Measurements from ENCODE around the gene LKAAEAR1. TPM values are rescaled to one million over a fixed set of nuclear protein-coding genes. Genes with fewer than 3 reads are reported as not detected.
A peak's percentile ranks its signal among the peaks of the same experiment; 100 is the strongest.

LKAAEAR1 gene
- total and polyA plus RNA-seq, 9 of the 15 experiments (the other 6 are each of a cell fraction or from before 2014, with no cell fraction given) = not detected

DNA sequence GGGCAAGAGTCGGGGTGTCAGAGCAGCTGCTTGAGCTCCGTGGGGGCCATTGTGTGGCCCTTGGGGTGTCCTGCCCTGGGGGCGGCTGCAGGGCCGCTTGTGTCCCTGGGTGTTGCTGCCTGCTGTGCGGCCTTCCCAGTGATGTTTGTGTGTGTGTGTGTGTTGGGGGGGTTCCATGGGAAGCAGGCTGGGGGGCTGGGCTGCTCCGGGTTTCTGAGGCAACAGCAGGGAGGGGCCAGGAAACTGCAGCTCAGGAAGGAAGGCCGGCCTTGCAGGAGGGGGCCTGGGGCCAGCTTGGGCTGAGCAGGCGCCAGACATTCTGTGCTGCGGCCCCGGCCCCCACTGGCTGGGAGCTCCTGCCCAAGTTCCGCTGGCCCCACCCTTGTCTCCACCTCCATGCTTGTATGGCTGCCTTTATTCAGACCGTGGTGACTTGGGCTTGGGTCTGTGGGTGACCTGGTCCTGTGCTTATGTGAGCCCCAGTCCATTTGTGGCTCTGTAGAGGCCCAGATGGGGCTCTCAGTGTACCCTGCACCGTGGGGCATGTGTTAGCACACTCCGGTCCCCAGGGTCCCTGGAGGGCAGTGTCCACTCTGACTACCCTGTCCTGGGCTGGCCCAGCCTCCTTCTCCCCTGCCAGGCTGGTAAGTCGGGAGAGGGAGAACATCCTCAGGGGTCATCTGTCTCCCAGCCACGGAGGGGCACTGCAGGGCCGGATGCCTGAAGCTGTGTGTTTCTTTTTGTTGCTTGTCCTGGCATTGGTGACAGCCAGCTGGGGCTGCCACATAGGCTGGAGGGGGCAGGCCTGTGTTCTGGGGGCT, 30.1 kb downstream of the LKAAEAR1 start (continued):
- TF ChIP-seq ZNF740 (CRISPR knock-in tag; IDR thresholded peaks at IDR 0.05) (0 out of 2 replicates have a peak, but pooled peaks have one; percentile 47), ZNF740 (tag; IDR thresholded peaks at IDR 0.05) (no peak), MNT (conservative IDR thresholded peaks at IDR 0.05) (no peak), RBFOX2 (IDR thresholded peaks at IDR 0.05; ENCODE audit: low read depth, low read length) (peak; percentile 28; the same call in 1 of the 2 replicates), NRF1 (conservative IDR thresholded peaks at IDR 0.05 in 1 of 2, IDR thresholded peaks at IDR 0.05 in 1 of 2) (peak; percentile 74 to 79), TOE1 (IDR thresholded peaks at IDR 0.05; ENCODE audit: borderline replicate concordance) (no peak), TOE1 (CRISPR knock-in tag; IDR thresholded peaks at IDR 0.05; ENCODE audit: borderline replicate concordance, low read depth) (no peak), ZNF217 (CRISPR knock-in tag; IDR thresholded peaks at IDR 0.05) (no peak)
- TF ChIP-seq, protein P1, sequence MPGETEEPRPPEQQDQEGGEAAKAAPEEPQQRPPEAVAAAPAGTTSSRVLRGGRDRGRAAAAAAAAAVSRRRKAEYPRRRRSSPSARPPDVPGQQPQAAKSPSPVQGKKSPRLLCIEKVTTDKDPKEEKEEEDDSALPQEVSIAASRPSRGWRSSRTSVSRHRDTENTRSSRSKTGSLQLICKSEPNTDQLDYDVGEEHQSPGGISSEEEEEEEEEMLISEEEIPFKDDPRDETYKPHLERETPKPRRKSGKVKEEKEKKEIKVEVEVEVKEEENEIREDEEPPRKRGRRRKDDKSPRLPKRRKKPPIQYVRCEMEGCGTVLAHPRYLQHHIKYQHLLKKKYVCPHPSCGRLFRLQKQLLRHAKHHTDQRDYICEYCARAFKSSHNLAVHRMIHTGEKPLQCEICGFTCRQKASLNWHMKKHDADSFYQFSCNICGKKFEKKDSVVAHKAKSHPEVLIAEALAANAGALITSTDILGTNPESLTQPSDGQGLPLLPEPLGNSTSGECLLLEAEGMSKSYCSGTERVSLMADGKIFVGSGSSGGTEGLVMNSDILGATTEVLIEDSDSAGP (CRISPR knock-in tag; IDR thresholded peaks at IDR 0.05) = no peak
- TF ChIP-seq, protein P2, sequence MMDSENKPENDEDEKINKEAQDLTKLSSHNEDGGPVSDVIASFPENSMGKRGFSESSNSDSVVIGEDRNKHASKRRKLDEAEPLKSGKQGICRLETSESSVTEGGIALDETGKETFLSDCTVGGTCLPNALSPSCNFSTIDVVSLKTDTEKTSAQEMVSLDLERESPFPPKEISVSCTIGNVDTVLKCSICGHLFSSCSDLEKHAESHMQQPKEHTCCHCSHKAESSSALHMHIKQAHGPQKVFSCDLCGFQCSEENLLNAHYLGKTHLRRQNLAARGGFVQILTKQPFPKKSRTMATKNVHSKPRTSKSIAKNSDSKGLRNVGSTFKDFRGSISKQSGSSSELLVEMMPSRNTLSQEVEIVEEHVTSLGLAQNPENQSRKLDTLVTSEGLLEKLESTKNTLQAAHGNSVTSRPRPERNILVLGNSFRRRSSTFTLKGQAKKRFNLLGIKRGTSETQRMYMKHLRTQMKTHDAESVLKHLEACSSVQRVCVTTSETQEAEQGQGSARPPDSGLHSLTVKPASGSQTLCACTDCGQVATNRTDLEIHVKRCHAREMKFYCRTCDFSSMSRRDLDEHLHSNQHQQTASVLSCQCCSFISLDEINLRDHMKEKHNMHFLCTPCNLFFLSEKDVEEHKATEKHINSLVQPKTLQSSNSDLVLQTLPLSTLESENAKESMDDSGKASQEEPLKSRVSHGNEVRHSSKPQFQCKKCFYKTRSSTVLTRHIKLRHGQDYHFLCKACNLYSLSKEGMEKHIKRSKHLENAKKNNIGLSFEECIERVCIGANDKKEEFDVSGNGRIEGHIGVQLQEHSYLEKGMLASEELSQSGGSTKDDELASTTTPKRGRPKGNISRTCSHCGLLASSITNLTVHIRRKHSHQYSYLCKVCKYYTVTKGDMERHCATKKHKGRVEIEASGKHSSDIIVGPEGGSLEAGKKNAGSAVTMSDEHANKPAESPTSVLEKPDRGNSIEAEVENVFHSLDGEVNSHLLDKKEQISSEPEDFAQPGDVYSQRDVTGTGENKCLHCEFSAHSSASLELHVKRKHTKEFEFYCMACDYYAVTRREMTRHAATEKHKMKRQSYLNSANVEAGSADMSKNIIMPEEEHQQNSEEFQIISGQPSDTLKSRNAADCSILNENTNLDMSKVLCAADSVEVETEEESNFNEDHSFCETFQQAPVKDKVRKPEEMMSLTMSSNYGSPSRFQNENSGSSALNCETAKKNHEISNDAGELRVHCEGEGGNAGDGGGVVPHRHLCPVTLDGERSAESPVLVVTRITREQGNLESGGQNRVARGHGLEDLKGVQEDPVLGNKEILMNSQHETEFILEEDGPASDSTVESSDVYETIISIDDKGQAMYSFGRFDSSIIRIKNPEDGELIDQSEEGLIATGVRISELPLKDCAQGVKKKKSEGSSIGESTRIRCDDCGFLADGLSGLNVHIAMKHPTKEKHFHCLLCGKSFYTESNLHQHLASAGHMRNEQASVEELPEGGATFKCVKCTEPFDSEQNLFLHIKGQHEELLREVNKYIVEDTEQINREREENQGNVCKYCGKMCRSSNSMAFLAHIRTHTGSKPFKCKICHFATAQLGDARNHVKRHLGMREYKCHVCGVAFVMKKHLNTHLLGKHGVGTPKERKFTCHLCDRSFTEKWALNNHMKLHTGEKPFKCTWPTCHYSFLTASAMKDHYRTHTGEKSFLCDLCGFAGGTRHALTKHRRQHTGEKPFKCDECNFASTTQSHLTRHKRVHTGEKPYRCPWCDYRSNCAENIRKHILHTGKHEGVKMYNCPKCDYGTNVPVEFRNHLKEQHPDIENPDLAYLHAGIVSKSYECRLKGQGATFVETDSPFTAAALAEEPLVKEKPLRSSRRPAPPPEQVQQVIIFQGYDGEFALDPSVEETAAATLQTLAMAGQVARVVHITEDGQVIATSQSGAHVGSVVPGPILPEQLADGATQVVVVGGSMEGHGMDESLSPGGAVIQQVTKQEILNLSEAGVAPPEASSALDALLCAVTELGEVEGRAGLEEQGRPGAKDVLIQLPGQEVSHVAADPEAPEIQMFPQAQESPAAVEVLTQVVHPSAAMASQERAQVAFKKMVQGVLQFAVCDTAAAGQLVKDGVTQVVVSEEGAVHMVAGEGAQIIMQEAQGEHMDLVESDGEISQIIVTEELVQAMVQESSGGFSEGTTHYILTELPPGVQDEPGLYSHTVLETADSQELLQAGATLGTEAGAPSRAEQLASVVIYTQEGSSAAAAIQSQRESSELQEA (IDR thresholded peaks at IDR 0.05; ENCODE audit: low read depth) = no peak

All from K562 (cell line).